Anterior cingulate cortex (tissue), 58 donors: ENCODE data around the gene DYNC1I1.

Source experiments
- DNase-seq, 58 donors: peaks; one replicate each; lab custom pipeline; 2025; lab: John Stamatoyannopoulos, UW

Gene DYNC1I1

DNA sequence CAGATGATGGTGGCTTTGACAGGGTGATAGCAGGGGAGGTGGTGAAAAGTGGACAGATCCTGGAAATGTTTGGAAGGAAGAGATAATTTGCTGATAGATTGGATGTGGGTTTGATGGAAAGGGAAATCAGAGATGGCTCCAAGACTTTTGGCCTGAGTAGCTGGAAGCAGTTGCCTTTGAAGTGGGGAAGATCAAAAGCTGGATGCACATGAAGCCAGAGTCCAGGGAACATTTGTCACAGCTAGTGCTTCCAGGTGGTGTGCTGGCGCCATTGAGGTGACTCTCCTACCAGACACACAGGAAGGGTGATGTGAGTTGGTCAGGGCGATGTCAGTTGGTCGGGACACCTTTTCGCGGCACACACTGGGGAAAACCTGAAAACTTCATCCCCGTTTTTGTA is 15.9 kb downstream of the DYNC1I1 start:
- DNase-seq = no peak

DNA sequence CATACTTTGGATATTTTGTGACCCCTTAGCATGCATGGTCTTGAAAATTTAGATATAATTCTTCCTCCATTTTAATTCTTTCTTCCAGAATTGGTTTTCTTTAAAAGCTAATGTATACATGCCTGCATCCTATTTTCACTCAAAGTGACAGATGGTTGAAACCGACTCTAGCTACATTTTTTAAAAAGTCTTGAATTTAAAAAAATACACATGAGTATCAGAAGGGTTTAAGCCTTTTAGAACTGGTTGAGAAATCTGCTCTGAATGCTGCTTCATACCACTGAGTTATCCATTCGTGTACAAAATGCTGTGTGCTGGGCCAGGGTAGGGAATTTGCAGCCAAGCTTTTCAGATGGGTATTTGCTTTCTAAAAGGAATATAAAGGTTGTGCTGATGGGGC is 16.5 kb downstream of the DYNC1I1 start:
- DNase-seq = no peak

DNA sequence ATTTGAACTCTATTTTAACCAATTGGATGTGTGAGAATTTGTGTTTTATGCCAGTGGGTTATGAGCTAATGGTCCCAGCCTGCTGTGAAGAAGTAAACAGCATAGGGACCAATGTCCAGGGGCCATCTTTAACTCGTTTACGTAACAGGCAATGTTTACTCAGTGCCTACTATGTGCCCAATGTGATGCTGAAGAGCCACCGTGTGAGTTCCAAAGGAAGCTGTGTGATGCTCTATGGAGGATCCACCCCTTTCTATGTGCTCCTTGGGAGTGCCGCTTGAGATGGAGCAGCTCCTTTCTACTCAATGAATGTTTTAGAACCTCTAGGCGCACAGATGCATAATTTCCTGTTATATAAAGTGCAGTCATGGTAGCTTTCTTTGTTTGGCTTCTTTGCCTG is 21.3 kb downstream of the DYNC1I1 start:
- DNase-seq = no peak

DNA sequence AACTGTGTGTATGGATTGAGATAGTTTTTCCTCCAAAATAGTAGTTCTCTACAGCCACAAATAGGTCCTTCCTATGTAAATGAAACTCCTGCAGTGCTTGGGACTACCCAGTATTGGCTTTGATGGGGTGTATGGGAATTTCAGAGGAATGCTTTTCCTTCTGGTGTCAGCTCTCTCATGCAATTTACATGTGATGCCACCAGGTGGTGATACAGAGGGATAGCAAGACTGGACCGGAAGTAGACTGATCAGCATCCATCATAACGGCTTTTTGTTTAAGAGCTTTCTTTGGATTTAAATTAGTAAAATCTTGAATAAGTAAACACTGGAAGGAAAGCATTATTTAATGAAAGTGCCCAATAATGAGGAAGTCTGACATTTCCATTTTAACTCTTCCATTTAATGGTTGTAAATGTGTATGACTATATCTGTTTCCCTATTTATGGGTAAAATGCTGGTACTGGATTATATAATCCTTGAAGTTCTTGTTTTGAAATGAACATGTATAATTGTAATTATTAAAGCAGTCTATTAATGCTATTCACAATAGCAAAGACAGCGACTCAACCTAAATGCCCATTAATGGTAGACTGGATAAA is 22.7 kb downstream of the DYNC1I1 start:
- no peak for DNase-seq

DNA sequence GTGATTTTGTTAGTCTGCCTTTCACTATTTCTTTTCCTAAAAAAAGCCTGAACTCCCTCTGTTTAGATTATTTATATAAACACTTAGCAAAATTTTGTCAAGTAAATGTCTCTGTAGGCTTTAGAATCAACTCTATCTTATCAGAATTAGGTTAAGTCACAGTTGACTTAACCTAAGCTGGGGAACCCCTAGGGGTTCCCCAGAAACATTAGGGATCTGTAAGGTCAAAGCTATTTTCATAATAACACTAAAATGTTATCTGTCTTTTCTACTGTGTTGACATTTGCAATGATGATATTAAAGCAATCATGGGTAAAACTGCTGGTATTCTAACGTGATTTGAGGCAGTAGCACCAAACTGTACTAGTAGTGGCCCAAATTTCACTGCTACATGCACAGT is 24.3 kb downstream of the DYNC1I1 start:
- no peak for DNase-seq

DNA sequence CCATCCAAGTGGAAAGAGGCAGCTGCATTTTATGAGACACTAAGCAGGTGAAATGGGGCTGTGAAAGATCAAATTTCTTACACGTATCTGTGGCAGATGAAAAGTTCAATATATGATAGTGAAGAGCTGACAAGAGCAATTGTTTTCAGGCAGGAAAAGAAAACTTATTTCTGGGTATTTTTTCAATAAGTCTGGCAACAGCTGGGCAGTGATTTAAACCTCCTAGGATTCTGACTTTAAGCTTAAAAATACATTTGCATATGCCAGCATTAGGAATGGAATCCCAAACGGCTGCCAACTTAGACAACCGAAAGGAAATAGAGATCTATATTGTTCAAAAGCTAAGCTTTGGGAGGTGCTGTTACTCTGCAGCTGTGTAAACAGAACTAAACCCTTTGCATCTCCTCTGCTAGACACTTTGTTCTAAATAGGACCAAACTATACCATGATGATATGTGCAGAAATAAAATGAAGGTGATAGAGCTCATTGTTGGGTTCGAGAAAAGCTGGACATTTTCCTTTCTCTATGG is 26.1 kb downstream of the DYNC1I1 start:
- no peak for DNase-seq

DNA sequence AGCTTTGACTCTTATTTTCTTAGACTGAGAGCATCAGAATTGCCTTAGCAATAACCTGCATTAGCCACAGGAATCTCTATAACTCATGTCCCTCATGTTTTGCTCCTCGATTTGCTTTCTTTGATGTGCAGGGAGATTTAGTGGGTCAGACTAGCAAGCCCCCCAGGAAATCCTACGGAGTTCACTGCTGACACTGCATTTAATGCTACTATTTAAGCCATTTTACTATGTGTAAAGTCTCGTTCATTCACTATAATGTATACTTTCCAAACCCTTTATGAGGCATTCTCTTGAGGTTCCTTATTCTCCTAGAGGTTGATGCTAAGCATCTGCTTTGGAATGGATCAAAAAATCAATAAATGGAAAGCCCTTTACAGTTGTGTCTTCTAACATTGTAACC is 28.4 kb downstream of the DYNC1I1 start:
- DNase-seq = no peak

DNA sequence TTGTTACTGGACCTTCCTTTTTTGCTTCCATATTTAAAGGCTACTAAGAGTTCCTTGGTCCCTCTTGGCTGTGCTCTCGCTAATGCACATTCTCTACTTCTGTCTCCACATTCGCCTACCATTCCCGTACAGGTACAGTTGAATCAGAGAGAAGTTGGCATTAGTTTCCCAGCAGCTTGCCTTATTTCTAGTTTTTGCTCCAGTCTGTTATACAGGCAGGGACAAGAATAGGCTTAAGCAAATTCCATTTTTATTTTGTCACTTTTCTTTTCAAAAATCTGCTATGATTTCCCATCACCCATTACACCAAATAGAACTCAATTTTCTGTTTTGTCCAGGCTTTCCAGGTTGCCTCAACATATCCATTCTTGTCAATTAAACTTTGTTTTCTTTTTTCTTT is 29.9 kb downstream of the DYNC1I1 start:
- DNase-seq = no peak

DNA sequence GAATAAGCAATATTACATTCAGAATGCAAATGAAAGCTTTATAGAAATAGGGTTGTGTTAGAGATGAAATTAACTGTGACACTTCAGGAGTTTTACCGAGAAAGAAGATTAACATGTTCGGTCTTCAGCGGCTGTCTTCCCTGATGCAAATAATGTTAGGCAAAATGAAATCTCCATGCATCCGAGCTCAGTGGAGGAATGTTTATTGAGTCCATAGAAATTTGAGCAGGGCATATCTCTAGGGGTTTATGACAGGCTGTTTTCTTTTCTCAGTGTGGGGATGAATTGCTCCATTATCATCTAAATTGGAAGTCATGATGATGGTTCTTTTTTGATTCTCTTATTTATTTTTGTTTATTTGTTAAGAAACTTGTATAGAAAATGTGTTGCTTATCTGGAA is 31.7 kb downstream of the DYNC1I1 start:
- no peak for DNase-seq

DNA sequence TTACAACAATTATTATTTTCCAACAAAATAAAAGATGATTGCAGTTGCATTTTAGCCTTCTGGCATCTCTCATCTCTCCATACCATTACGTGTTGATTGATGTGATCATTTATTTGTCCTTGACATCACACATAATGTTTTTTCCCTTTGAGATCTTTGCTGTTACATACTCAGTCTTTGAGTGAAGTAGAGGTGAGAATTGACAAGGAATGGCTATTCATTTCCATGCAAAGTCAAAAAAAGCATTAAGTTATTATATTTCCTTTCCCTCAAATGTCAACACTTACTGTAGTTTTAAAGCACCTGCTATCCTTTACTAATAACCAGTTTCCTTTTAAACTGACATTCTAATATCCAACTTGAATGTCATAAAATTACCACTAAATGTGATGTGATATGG is 33.6 kb downstream of the DYNC1I1 start:
- DNase-seq = no peak

DNA sequence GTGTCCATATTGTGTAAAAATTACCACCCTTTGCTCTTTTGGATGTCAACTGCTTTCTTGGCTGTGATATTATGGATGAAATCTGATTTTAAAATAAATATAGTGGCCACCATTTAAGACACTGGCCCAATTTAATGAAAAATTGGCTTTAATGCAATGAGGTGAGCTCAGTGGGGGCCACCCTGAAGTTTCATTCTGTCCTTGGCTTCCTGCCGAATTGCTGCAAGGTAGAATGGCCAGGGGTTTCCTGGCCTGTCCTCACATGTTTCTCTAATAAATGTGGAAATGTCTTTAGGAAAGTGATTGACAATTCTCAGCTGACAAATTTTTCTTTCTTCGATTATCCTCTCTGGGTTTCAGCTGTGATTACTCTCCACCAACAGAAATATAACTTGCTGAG is 36.0 kb downstream of the DYNC1I1 start:
- DNase-seq = no peak

DNA sequence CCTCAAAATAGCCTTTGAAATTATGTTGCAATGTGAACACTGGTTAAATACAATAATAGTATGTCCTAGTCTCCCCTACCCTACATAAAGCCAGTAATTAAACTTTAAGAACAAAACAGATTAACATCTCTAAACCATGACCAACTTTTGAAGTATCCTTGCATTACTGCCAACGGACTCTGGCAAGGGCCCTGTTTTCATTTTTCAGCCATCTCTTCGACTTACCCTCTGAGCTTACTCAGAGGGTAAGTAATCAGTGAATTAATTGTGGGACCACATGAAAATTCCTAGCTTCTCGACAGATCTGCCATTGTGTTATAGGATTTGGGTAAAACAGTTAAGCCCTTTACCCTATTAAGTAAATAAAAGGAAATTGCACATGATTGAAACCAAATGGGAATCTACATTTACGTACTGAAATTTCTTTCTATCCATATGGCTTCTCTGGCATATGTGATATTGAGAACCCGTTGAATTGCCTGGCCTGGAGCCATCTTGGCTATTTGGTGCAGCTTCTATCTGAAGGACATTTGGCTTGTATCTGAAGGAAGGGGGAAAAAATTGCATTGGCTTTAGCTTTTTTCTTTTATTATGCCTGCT is 39.6 kb downstream of the DYNC1I1 start:
- DNase-seq = peak in 5 of 58 donors; percentile 1 to 32 (median 7)

DNA sequence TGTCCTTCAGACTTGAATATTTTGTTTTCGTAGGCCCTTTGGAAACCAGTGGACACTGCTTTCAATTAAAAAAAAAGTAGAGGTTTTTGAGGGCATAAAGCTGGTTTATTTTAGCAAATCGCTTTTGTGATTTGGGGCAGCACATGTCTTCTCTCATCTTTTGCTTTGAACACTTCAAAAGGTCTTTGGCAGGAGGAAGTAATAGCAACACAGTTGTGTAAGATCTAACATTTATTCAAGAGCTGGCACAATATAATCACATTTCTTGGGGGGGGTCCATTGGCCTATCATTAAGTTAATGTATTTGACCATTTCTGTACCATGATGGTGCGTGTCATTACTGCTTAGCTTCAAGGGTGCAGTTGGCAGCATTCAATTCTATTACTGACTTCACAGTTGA is 42.4 kb downstream of the DYNC1I1 start:
- no peak for DNase-seq

DNA sequence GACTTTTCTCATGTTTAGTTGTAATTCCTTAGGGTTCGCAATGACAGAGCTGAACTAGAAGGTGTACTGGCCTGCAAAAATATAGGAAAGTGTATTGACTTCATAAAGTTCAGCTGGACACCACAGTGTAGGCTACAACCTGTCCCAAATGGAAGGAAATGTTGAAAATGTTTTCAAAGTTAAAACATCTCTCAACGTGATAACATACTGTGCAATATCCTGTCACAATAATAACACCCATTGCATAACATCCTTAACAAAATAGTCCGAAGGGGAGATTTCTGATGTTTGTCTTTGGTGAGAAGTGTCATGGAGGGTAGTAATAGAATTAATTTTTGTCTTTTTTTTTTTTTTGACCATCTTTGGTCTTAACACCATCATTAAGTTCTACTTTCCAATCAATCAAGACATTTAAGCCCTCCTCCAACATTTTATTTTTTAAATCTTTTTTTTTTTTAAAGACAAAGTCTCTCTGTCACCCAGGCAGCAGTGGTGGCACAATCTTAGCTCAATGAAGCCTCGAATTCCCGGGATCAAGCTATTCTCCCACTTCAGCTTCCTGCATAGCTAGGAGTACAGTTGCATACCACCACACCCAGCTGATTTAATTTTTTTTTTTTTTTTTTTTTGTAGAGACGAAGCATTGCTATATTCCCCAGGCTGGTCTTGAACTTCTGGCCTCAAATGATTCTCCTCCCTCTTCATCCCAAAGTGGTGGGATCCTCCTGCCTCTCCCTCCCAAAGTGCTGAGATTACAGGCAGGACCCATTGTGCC is 45.7 kb downstream of the DYNC1I1 start:
- DNase-seq = no peak

DNA sequence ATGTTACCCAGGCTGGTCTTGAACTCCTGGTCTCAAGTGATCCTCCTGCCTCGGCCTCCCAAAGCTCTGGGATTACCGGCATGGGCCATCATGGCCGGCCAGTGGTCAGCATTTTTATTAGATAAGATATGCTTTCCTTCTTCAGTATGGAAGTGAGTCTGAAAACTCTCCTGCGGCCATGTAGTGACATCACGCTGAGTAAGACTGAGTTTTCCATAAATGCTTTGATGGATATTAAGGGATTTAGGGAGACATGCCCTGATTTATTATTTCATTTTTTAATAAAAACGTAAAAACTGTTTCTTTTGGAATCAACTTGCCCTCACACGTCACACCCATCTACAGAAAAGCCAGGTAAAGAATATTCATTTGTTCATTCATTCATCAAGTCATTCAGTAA is 48.4 kb downstream of the DYNC1I1 start:
- DNase-seq = no peak

DNA sequence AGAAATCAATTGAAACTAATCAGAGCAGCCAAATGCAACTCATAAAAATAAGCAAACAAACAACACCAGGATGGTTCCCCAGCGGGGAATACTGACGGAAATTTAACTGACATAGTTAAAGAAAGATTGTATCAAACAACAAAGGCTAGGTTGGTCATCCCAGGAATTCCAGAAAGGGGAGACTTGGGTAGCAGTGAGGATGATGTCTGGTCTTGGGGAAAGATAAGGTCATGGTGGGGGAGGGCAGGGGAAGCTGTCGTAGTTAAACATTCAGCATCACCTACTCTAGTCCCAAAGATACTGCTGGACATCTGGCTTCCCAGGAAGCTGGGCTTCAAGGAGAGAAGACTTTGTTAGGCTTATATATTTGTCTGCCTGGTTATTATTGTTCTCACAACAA is 50.4 kb downstream of the DYNC1I1 start:
- DNase-seq = no peak

DNA sequence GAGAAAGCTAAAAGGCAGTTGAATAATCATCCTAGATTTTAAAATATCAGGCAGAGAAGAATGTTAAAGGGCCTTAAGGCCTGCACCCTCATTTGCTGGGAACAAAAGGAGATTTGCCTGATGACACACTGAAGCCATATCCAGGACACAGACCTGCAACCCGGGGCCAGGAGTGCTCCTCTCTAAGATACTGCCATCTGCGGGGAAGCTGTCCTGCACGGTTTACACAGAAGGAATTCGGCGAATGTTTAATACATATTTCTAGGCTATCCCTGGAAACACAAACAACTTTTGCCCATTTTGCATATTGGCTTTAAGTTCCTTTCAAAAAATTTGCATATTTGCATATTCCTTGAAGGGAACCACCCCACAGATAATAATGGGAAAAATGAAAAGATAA is 52.3 kb downstream of the DYNC1I1 start:
- DNase-seq = no peak

DNA sequence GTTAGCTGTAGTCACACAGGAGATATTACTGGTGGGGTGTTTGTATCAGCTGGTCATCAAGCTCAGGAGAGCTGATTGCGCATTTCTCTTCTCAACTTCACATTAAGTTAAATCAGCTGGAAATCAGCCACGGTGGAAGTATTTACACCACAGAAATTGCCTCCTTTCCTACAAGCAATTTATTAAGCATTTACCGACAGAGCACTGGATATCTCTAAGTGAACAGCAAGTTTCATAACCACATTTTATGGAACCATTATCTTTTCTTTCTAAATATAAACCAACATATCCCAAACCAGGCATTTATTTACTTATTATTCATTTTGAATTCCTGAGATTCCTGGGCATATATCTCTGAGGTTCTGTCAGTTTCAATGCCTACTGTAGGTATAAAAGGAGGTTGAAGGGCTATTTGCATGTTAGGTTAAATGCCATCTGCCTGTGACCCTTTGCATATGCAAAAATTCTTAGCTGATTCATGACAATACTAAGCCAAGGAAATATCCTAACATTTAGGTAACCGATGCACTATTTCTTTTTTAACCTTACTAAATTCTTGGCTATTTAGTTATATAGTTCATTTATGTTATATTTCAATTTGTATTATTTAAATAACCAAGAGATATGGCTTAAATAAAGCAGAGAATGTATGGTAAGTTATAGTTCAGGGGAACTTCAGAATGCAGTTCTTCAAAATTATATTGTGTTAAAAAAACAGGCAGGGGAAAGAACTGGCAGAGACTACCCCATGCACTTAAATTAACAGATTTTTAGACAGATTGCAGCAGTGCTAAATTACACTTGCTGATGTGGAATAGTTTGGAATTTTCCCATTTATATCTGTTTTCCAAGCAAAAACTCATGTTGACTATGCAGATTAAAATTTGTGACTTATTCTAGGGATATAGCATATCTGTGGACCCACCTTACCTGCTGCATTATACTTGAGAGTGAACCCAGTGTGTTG is 56.8 kb downstream of the DYNC1I1 start:
- no peak for DNase-seq

DNA sequence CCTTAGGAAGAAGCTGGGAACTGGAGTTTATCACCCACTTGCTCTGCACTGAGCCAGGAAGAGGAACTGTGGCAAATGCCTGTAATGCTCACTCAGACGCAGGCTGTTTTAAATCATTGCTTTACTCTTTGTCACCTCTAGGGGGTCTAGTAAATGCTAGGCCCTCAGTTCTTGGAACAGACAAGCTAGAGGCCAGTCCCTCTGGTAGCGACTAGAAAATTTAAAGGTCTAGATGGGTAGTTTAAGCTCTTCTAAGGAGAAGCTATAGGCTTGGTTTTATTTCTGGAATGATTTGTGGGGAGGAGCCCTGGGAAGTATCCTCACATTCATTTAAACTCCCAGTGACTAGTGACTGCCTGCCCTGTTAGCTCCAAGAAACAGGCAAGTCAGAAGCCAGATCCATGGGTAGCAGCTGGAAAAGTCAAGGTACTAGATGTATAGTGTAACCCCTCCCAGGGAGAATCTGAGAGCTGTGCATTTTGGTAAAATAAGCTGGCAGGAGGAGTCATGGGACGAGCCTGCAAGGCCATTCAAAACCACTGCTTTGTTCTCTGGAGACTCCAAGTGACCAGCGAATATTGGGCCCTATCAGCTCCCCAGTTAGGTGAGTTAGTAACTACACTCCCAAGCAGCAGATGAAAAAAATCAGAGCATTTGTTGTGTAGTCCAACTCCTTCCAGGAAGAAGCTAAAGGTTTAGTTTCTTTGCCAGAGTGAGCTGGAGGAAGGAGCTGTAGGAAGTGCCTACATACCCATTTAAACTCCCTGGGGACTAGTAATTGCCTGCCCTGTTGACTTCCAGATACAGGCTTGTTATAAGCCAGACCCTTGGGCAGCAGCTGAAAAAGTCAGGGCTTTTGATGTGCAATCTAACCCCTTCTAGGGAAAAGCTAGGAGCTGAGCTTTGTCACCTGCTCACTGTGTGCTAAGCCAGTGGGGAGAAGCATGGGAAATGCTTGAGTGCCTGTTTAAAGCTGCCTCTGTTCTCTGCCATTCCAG is 68.9 kb downstream of the DYNC1I1 start:
- DNase-seq = no peak
